Urothelium cell line (cell line): ENCODE measurements around the gene HNRNPA2B1.
"Not testable (repeated sequence)": the region's sequence is repeated elsewhere in the genome, so short reads cannot be mapped to it uniquely, and the experiment has no call there.

Experiments
- DNase-seq: peaks from one replicate; pipeline ENCODE4 v3.0.0; 2011; ENCODE audit warnings: low spot score, mixed read lengths
- FAIRE-seq: peaks from 2 replicates; lab custom pipeline; 2011; peaks lifted over from hg19 to GRCh38; lab: Jason Lieb, UNC

The HNRNPA2B1 gene

DNA sequence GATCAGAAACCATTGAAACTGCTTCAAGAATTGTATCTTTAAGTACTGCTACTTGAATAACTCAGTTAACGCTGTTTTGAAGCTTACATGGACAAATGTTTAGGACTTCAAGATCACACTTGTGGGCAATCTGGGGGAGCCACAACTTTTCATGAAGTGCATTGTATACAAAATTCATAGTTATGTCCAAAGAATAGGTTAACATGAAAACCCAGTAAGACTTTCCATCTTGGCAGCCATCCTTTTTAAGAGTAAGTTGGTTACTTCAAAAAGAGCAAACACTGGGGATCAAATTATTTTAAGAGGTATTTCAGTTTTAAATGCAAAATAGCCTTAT is 14.7 kb downstream of the HNRNPA2B1 start:
- no peak for FAIRE-seq
- DNase-seq = no peak

DNA sequence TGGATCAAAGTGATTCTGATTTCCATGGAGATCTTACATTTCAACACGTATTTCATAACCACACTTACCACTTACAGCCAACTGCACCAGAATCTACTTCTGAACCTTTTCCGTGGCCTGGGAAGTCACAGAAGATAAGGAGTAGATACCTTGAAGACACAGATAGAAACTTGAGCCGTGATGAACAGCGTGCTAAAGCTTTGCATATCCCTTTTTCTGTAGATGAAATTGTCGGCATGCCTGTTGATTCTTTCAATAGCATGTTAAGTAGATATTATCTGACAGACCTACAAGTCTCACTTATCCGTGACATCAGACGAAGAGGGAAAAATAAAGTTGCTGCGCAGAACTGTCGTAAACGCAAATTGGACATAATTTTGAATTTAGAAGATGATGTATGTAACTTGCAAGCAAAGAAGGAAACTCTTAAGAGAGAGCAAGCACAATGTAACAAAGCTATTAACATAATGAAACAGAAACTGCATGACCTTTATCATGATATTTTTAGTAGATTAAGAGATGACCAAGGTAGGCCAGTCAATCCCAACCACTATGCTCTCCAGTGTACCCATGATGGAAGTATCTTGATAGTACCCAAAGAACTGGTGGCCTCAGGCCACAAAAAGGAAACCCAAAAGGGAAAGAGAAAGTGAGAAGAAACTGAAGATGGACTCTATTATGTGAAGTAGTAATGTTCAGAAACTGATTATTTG is 15.3 kb downstream of the HNRNPA2B1 start:
- no peak for DNase-seq
- no peak for FAIRE-seq

DNA sequence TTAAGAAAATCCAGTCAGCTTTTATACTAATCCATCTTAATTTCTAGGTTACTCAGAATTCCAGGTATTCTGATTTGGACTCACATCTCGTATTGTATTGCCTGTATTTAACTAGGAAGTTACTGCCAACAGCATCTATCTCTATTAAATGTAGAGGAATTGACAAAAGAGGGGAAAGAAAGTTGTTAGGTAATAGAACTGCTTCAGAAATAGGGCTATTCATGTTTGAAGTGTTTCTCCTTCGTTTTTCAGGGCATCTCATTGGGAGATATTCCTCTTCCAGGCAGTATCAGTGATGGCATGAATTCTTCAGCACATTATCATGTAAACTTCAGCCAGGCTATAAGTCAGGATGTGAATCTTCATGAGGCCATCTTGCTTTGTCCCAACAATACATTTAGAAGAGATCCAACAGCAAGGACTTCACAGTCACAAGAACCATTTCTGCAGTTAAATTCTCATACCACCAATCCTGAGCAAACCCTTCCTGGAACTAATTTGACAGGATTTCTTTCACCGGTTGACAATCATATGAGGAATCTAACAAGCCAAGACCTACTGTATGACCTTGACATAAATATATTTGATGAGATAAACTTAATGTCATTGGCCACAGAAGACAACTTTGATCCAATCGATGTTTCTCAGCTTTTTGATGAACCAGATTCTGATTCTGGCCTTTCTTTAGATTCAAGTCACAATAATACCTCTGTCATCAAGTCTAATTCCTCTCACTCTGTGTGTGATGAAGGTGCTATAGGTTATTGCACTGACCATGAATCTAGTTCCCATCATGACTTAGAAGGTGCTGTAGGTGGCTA is 16.1 kb downstream of the HNRNPA2B1 start:
- not testable (repeated sequence) for DNase-seq
- FAIRE-seq = peak; percentile 84

DNA sequence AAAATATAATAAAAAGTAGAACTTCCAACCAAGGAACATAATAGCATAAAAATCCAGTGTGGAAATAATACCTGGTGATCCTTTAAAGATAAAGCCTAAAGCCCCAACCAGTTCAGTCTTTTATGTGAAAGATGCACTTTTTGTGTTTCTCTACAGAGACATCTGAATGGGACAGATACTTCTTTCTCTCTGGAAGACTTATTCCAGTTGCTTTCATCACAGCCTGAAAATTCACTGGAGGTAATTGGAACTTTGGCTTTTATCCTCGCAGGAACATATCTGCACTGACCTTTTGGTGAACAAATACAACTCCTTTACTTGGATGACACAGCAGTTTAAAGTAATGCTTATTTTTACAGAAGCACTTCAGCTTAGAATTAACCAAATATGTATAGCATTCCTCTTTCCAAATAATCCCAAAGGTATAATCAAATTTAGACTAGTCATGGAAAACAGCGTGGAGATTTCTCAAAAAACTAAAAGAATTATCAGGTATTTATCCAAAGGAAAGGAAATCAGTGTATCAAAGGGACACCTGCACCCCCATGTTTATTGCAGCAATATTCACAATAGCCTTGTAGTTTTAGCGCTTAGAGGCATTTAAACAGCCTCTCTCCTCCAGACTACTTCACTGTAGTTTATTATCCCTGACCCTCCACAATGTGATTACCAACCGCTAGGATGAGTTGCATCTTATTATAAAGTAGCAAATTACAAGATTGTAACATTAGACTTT is 16.8 kb downstream of the HNRNPA2B1 start:
- no peak for FAIRE-seq
- no peak for DNase-seq

DNA sequence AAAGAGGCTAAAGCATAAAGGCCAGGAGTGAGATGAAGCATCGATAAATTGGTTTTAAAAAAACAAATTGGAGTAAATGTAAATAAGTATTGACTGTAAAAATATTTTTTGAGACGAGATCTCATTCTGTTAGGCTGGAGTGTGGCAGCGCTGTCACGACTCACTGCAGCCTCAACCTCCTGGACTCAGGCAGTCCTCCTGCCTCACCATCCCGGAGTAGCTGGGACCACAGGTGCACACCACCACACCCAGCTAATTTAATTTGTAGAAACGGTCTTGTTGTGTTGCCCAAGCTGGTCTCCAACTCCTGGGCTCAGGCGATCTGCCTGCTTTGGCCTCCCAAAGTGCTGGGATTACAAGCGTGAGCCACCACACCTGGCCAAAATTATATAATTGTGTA is 17.8 kb downstream of the HNRNPA2B1 start:
- DNase-seq (no peak), FAIRE-seq (no peak)

DNA sequence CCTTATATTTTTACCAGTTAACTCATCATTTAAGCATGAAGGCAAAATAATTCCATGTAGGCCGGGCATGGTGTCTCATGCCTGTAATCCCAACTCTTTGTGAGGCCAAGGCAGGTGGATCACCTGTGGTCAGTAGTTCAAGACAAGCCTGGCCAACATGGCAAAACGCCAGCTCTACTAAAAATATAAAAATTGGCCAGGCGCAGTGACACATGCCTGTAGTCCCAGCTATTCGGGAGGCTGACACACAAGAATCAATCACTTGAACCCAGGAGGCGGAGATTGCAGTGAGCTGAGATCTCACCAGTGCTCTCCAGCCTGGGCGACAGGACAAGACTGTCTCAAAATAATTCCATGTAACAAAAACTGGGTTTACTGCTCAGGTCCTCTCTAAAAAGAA is 18.3 kb downstream of the HNRNPA2B1 start:
- no peak for DNase-seq
- FAIRE-seq = no peak

DNA sequence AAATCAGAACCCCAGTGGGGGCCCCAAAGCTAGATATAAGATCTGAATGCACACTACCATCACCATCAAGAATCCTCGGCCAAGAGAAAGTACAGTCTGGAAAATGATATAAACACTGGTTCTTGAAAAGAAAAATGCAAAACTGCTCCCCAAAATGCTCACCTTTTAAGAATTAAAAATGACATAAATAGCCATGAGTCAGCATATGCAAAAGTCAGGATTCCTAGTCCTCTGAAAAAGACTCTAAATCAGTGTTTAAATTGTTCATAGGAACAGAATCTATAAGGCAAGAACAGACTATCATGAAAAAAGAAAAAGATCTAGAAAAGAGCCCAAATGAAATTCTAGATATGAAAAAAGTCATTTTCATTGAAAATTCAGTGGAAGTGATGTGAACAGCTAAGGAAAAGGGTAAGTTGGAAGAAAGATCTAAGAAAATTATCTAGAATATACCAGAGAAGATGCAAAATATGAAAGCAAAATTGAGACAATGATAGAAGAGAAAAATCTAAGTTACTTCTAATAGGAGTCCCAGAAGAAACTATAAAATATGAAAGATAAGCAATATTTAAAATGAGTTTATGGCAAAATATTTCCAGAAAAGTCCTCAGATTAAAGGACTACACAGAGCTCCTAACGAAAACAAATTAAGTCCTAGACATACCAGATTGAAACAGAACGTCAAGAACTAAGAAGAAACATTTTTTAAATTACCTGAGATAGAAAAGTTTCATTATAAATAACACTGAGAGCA is 18.9 kb downstream of the HNRNPA2B1 start:
- no peak for DNase-seq
- FAIRE-seq = no peak

DNA sequence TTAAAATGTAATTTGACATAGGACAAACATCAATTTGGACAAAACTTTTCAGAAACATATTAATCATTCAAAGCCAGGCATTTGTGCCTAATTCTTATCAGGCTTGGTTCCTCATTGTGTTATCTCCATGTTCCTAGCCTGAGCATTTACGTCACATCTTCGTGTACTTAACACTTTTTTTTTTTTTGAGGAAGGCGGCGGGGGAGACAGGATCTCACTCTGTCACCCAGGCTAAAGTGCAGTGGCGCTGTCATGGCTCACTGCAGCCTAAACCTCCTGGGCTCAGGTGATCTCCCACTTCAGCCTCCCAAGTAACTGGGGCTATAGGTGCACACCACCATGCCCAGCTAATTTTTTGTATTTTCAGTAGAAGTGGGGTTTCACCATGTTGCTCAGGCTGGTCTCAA is 19.8 kb downstream of the HNRNPA2B1 start:
- DNase-seq = no peak
- FAIRE-seq = no peak

DNA sequence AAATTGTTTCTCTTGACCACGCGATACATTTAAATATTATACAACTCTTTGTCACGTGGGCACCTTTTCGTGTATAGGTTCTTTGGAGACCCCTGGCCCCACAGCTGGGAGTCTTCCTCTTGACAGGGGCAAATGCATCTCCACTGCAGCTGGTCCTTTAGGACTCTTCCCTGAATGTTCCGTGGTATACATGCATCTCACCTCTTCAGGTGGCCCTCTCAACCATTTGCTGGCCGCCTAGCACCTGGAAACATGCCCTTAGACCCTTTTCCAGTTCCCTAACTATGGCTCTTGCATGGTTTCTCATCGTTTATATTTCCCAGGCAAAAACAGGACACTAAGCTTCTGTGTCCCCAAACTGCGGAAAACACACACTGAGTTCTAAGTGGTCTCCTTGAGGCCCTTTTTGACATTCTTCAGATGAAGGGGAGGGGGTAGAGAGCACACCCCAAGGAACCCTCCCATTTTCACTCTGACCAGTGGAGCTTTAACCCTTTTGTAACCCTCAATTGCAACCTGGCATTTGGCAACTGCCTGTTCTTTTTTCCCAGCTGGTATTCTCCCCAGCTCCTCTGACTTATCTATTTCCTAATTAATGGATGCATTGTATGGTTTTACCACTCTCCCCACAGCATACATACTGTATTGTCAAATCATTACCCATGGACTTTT is 20.6 kb downstream of the HNRNPA2B1 start:
- no peak for DNase-seq

DNA sequence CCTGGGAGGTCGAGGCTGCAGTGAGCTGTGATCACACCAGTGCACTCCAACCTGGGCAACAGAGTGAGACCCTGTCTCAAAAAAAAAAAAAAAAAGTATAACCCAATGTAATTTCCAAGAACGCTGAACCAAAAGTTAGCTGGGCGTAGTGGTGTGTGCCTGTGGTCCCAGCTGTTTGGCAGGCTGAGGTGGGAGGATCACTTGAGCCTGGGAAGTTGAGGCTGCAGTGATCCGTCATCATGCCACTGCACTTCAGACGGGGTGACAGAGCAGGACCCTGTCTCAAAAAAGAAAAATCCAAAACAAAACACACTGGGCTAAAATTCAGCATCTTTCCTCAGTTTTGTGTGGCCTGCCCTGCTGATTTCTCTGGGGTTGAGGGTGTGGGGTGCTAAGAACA is 21.1 kb downstream of the HNRNPA2B1 start:
- FAIRE-seq = no peak
- DNase-seq = no peak

More for the DNA sequence above, 20.6 kb downstream of the HNRNPA2B1 start:
- no peak for FAIRE-seq

DNA sequence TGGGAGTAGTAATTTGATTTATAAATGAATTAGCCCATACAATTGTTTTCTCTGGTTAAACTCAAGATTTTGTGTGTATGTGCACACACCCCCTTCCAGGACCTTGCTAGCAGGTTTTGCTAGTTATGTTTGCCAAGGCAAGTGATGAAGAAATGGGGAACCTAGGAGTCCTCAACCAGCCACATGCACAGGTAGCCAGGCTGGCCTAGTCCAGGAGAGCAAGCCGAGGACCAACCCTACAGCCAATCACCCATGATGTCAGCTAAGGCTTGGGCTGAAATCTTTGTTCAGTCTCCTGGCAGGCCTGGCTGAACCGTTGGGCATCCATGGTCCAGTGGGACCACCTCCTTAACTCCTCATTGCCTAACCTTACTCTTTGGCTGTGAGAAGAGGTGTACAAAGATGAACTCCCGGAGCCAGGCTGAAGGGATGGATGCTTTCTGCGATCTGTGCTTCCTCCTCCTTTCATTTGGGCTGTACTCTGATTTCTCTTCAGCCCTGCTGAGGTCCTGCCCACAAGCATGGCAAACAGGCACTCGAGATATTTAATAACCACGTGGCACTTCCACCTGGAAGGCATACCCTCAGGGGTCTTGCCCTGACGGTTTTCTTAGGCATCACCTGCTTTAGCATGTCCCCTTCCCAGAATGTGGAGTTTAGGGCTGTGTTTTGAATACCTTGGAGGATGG is 22.1 kb downstream of the HNRNPA2B1 start:
- DNase-seq (no peak), FAIRE-seq (no peak)

DNA sequence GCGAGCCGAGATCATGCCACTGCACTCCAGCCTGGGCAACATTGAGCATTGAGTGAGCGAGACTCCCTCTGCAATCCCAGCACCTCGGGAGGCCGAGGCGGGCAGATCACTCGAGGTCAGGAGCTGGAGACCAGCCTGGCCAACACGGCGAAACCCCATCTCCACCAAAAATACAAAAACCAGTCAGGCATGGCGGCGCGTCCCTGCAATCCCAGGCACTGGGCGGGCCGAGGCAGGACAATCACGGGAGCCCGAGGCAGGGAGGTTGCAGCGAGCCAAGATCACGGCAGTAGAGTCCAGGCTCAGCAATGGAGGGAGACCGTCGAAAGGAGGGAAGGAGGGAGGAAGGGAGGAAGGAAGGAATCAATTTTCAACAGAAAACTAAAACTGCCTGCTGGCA is 23.3 kb downstream of the HNRNPA2B1 start:
- not testable (repeated sequence) for FAIRE-seq, DNase-seq

DNA sequence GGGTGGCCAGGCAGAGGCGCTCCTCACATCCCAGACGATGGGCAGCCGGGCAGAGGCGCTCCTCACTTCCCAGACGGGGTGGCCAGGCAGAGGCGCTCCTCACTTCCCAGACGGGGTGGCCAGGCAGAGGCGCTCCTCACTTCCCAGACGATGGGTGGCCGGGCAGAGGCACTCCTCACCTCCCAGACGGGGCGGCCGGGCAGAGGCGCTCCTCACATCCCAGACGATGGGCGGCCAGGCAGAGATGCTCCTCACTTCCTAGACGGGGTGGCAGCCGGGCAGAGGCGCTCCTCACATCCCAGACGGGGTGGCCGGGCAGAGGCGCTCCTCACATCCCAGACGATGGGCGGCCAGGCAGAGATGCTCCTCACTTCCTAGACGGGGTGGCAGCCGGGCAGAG is 23.9 kb downstream of the HNRNPA2B1 start:
- not testable (repeated sequence) for DNase-seq, FAIRE-seq

DNA sequence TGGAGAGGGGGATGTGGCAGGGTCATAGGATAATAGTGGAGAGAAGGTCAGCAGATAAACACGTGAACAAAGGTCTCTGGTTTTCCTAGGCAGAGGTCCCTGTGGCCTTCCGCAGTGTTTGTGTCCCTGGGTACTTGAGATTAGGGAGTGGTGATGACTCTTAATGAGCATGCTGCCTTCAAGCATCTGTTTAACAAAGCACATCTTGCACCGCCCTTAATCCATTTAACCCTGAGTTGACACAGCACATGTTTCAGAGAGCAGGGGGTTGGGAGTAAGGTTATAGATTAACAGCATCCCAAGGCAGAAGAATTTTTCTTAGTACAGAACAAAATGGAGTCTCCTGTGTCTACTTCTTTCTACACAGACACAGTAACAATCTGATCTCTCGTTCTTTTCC is 24.6 kb downstream of the HNRNPA2B1 start:
- FAIRE-seq, DNase-seq: not testable (repeated sequence)

DNA sequence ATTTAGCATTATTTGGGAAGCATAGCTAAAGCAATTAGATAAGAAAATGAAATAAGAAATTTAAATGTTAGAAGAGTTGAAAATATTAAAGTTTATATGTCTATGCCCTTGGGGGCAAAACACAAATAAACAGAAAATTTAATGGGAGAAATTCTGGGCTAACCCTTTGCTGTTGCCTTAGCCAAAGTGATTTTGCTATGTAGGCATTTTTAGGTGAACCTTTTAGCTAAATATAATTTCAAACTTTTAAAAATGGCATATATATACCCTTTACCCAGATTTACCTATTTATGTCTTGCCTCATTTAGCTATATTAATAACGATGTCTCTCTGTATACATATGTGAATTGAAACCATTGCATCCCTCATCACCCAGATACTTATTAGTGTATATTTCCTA is 28.5 kb downstream of the HNRNPA2B1 start:
- FAIRE-seq (no peak), DNase-seq (no peak)

DNA sequence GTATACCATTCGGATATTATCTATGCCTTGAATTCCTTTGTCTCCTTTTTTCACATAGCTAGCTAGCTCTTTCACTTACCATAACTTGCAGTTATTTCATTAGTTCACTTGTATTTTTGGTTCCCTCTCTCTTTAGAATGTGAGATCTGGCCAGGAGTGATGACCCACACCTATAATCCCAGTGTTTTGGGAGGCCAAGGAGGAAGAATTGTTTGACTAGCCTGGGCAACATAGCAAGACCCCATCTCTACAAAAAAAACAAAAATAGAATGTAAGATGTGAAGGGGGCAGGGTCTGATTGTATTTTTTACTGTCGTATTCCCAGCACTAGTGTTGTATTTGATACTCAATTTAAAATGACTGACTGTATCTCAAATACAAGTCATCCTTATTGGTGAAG is 28.9 kb downstream of the HNRNPA2B1 start:
- DNase-seq = no peak
- no peak for FAIRE-seq

DNA sequence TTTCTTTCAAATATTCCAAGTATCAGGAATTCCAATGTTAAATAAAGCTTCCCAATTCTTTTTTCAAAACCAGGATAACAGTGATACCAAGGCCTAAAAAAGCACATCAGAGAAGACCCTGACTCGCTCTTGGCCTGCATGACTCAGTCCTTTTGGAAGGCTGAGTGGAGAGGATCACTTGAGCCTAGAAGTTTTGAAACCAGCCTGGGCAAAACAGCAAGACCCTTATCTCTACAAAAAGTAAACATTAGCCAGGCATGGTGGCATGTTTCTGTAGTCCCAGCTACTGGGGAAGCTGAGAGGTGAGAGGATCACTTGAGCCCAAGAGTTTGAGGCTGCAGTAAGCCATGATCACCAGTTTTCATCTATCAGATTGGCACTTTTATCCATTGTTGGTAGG is 29.9 kb downstream of the HNRNPA2B1 start:
- FAIRE-seq (no peak), DNase-seq (no peak)

DNA sequence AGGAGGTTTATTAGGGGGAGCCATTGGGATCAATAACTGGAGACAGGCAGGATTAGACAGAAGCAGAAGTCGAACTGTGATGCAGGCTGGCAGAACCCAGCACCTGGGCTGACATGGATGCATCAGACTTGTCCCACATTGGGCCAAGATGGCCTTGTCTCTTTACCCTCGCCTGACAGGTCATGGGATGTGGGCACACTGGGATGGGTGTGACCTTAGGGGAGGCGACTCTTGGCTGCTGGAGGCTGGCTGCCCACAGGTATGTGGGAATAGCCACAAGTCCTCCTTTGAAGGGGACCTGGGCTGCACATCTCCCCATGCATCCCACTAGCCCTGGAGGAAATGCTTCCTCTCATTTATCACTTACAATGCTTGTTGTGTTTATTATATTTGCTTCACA is 31.3 kb downstream of the HNRNPA2B1 start:
- FAIRE-seq (peak; percentile 89), DNase-seq (no peak)

DNA sequence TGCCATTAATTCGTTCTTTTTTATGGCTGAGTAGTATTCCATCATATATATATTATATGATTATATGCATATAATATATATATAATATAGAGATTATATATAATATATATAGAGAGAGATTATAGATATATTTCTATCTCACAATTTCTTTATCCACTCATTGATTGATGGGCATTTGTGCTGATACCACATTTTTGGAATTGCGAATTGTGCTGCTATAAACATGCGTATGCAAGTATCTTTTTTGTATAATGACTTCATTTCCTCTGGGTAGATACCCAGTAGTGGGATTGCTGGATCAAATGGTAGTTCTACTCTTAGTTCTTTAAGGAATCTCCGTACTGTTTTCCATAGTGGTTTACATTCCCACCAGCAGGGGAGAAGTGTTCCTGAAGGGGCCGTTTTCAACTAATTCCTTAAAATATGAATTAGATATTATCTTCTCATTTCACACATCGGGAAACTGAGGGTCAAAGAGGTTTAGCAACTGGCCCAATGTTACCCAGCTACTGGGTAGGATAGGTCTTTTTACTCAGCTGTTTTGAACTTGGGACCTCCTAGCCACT is 32.0 kb downstream of the HNRNPA2B1 start:
- FAIRE-seq = no peak
- DNase-seq = no peak
